Measurements from ENCODE around the gene CEL.

Gene CEL

GRCh38 chr9:133103987-133104505 is 42.3 kb downstream of the CEL start:
- no peak for TF ChIP-seq CTCF (conservative IDR thresholded peaks at IDR 0.05; ENCODE audit: low read depth)
- no peak for DNase-seq (ENCODE audit: low spot score)
- ChIA-PET CTCF (interaction anchor here (0.6 to 6.7 kb wide), 7 partner anchors 15 to 57 kb away, joined by 3 to 71 read pairs (median 9); no protein-coding TSS in a partner anchor), POLR2A (ENCODE audit: low non-redundant PET) (no interaction called here)
- peak overlapping the region; percentile 51 for H3K27ac ChIP-seq

GRCh38 chr9:133104718-133105460 is 43.1 kb downstream of the CEL start:
- ChIA-PET POLR2A (ENCODE audit: low non-redundant PET) (no interaction called here), CTCF (interaction anchor here (2.1 to 3.0 kb wide), 2 partner anchors 40 to 42 kb away, joined by 19 to 31 read pairs; no protein-coding TSS in a partner anchor)
- peak overlapping the region; percentile 6 for H3K27ac ChIP-seq
- TF ChIP-seq CTCF (conservative IDR thresholded peaks at IDR 0.05; ENCODE audit: low read depth) = no peak
- no peak for DNase-seq (ENCODE audit: low spot score)

GRCh38 chr9:133105461-133105770 is 43.6 kb downstream of the CEL start:
- ChIA-PET CTCF (interaction anchor here (1.0 to 3.0 kb wide), 3 partner anchors 9 to 42 kb away, joined by 3 to 31 read pairs (median 19); no protein-coding TSS in a partner anchor), POLR2A (ENCODE audit: low non-redundant PET) (no interaction called here)
- peak overlapping the region; percentile 6 for H3K27ac ChIP-seq
- TF ChIP-seq CTCF (conservative IDR thresholded peaks at IDR 0.05; ENCODE audit: low read depth) = no peak
- no peak for DNase-seq (ENCODE audit: low spot score)

GRCh38 chr9:133106511-133107244 is 44.9 kb downstream of the CEL start:
- H3K27ac ChIP-seq = peak overlapping the region; percentile 30
- CTCF ChIA-PET = interaction anchor here (0.5 to 3.0 kb wide), 4 partner anchors 8 to 60 kb away, joined by 3 to 31 read pairs (median 11); no protein-coding TSS in a partner anchor
- POLR2A ChIA-PET (ENCODE audit: low non-redundant PET) = no interaction called here
- no peak for TF ChIP-seq CTCF (conservative IDR thresholded peaks at IDR 0.05; ENCODE audit: low read depth)
- no peak for DNase-seq (ENCODE audit: low spot score)

- TF ChIP-seq CTCF (conservative IDR thresholded peaks at IDR 0.05; ENCODE audit: low read depth) = no peak
- DNase-seq (ENCODE audit: low spot score) = no peak
- ChIA-PET POLR2A (ENCODE audit: low non-redundant PET) (no interaction called here), CTCF (interaction anchor here (0.5 to 3.0 kb wide), 4 partner anchors 37 to 61 kb away, joined by 3 to 31 read pairs (median 14); no protein-coding TSS in a partner anchor)
- peak overlapping the region; percentile 30 for H3K27ac ChIP-seq
Measured at GRCh38 chr9:133107245-133107722, 45.5 kb downstream of the CEL start.
